ENCODE results near the gene COL1A2. TPM values are rescaled to one million over a fixed set of nuclear protein-coding genes. Genes with fewer than 3 reads are reported as not detected.

Gene COL1A2
- total and polyA plus RNA-seq, 2 of the 8 experiments (the other 6 are each of a cell fraction or from before 2014, with no cell fraction given), result 45.2 to 87.2 TPM

- no peak overlapping the region for H4K5ac ChIP-seq (ENCODE audit: insufficient read length, low read depth, low read length)
- TF ChIP-seq RAD21 (IDR thresholded peaks at IDR 0.05 in 1 of 2, conservative IDR thresholded peaks at IDR 0.05 in 1 of 2; ENCODE audit: low read depth in 2 of 2, low read length in 2 of 2), result peak; percentile 72 to 75
- TF ChIP-seq SP2 (IDR thresholded peaks at IDR 0.05; ENCODE audit: low read length), result no peak
- peak; percentile 34 to 87 (median 74) for TF ChIP-seq CTCF (IDR thresholded peaks at IDR 0.05; ENCODE audit: control extremely low read depth in 1 of 3, insufficient read depth in 1 of 3, low read depth in 1 of 3, low read length in 3 of 3)
- WGBS, 2 experiments (ENCODE audit: extremely low coverage in 1 of 2, insufficient coverage in 1 of 2, insufficient read length in 1 of 2, insufficient replicate concordance in 2 of 2, low coverage in 1 of 2, low lambda C conversion rate in 2 of 2, missing lambda C conversion rate in 1 of 2), result 42% methylated on average over 6 of the region's 6 CpGs; no CpG with 5 or more reads in 1 of the 2 experiments
- H2BK12ac ChIP-seq (ENCODE audit: low read depth, low read length), result no peak overlapping the region
- no peak overlapping the region for H2BK15ac ChIP-seq (ENCODE audit: low read length)
- H3K79me2 ChIP-seq (ENCODE audit: control insufficient read depth in 1 of 2, insufficient read depth in 2 of 2, low read length in 2 of 2), result no peaks in the 10 kb centered on the region
- no peaks in the 10 kb centered on the region for H3K9me3 ChIP-seq (ENCODE audit: insufficient read depth in 2 of 2, low read depth in 1 of 2, low read length in 1 of 2)
- no peaks in the 10 kb centered on the region for H3K4me1 ChIP-seq (replicated peaks in 1 of 4; ENCODE audit: control insufficient read depth in 3 of 4, insufficient read depth in 4 of 4, low read length in 3 of 4)
- 0 out of 2 replicates have a peak overlapping the region, but pooled peaks have one; percentile 60 for H2AFZ ChIP-seq (ENCODE audit: low read length)
- no peak overlapping the region for H3K56ac ChIP-seq (replicated peaks; ENCODE audit: insufficient read length, low read depth, low read length)
- no peak overlapping the region for H3K23ac ChIP-seq (ENCODE audit: insufficient read length)
- DNase-seq (ENCODE audit: low read depth in 1 of 2, low spot score in 2 of 2) (peak; percentile 19 to 66), FAIRE-seq (peak; percentile 98)
- H3K4me2 ChIP-seq (ENCODE audit: insufficient read depth in 1 of 2, low read depth in 2 of 2, low read length in 2 of 2), result no peak overlapping the region
- no peaks in the 10 kb centered on the region for H3K27me3 ChIP-seq (replicated peaks in 1 of 4; ENCODE audit: control insufficient read depth in 3 of 4, extremely low read depth in 1 of 4, insufficient read depth in 3 of 4, low read length in 3 of 4)
- no peak overlapping the region for H3K27ac ChIP-seq (ENCODE audit: low read depth, low read length)
- POLR2A ChIA-PET (ENCODE audit: partially characterized antibody), result interaction anchor here (0.7 kb wide), 1 partner anchor 212 kb away, joined by 3 read pairs; no protein-coding TSS in a partner anchor
- H3K4ac ChIP-seq (replicated peaks; ENCODE audit: insufficient read length, low read depth, low read length), result no peak overlapping the region
- H4K20me1 ChIP-seq (replicated peaks in 1 of 2; ENCODE audit: control insufficient read depth in 1 of 2, insufficient read depth in 2 of 2, low read length in 2 of 2), result no peaks in the 10 kb centered on the region
- no peak overlapping the region for H3K4me3 ChIP-seq (ENCODE audit: extremely low read depth in 1 of 4, insufficient read depth in 2 of 4, low read depth in 3 of 4, low read length in 4 of 4)
- H2AK5ac ChIP-seq (ENCODE audit: low read depth, low read length), result no peak overlapping the region
- H3K23me2 ChIP-seq (ENCODE audit: low read depth, low read length), result no peaks in the 10 kb centered on the region
- no peaks in the 10 kb centered on the region for H3K79me1 ChIP-seq (ENCODE audit: low read depth, low read length)
- H3K18ac ChIP-seq (ENCODE audit: extremely low read depth, low read length), result no peak overlapping the region
- no peak overlapping the region for H2BK120ac ChIP-seq (replicated peaks; ENCODE audit: low read depth, low read length)
- no peak overlapping the region for H3K9ac ChIP-seq (replicated peaks in 1 of 4; ENCODE audit: extremely low read depth in 1 of 4, low read depth in 3 of 4, low read length in 3 of 4)
- H2BK5ac ChIP-seq (ENCODE audit: low read depth, low read length), result no peak overlapping the region
- no peak overlapping the region for H2BK20ac ChIP-seq (ENCODE audit: low read length)
- CTCF ChIA-PET (ENCODE audit: partially characterized antibody), result interaction anchor here (0.6 to 5.1 kb wide), 41 partner anchors 9 to 1253 kb away, joined by 3 to 33 read pairs (median 4); partner anchors contain the start of gene COL1A2
- H3K14ac ChIP-seq (ENCODE audit: insufficient read length), result no peak overlapping the region
- no peak overlapping the region for H4K91ac ChIP-seq (replicated peaks; ENCODE audit: insufficient read length, low read length)
- H3K36me3 ChIP-seq (ENCODE audit: control insufficient read depth in 2 of 4, insufficient read depth in 4 of 4, low read length in 3 of 4), result no peaks in the 10 kb centered on the region
- H4K8ac ChIP-seq (ENCODE audit: extremely low read depth, insufficient read depth, low read length), result no peak overlapping the region
Measured at GRCh38 chr7:94436018-94436604, 41.4 kb downstream of the COL1A2 start.
